Lower leg skin (tissue), 4 donors: ENCODE data around the gene TMEM125. TPM values are rescaled to one million over a fixed set of nuclear protein-coding genes. Genes with fewer than 3 reads are reported as not detected.

Source experiments
- DNase-seq, 2 donors: peaks; one replicate each; pipeline ENCODE4 v3.0.0-alpha.2; 2019; ENCODE audit warnings: low spot score in 2 of 2
- H3K4me3 ChIP-seq: fragments of 200-600 bp; sonication (generic); 2 replicates; pipeline ENCODE4 v1.5.1; 2017; ENCODE audit warnings: mild to moderate bottlenecking, low read depth; ENCODE audit not compliant: poor library complexity, severe bottlenecking
- CTCF ChIP-seq, 3 donors: fragments of 450-650 bp; IDR thresholded peaks; one replicate each; pipeline ENCODE4 v1.5.1; 2016; ENCODE audit warnings: antibody characterized with exemption in 3 of 3, mild to moderate bottlenecking in 3 of 3, moderate library complexity in 2 of 3
- POLR2A ChIP-seq, 2 donors: fragments of 450-650 bp; IDR thresholded peaks; one replicate each; pipeline ENCODE4 v1.6.1; 2016 to 2017; ENCODE audit warnings: antibody characterized with exemption in 2 of 2, mild to moderate bottlenecking in 1 of 2, moderate library complexity in 1 of 2
- WGBS, 2 donors: methylation state at CpG; one replicate each; pipeline ENCODE4 v1.1.5; 2018; 5-methylcytosine and 5-hydroxymethylcytosine counted together
- intact Hi-C: fragments of 100-400 bp; cut with DNase I; formaldehyde crosslinking; loops from one replicate; pipeline ENCODE4 v1.15.0; 2023; ENCODE audit warnings: low total_unique reads
- total RNA-seq, 4 donors: library from RNA; depleted of rRNA; stranded (reverse); fragments of >200 nt; gene quantifications; one replicate each; pipeline ENCODE4 v1.1.0, GENCODE V29; 2016

The TMEM125 gene
- total RNA-seq, 4 donors from 2014 or later = 13.6 to 34.5 (median 19.0) TPM

DNA sequence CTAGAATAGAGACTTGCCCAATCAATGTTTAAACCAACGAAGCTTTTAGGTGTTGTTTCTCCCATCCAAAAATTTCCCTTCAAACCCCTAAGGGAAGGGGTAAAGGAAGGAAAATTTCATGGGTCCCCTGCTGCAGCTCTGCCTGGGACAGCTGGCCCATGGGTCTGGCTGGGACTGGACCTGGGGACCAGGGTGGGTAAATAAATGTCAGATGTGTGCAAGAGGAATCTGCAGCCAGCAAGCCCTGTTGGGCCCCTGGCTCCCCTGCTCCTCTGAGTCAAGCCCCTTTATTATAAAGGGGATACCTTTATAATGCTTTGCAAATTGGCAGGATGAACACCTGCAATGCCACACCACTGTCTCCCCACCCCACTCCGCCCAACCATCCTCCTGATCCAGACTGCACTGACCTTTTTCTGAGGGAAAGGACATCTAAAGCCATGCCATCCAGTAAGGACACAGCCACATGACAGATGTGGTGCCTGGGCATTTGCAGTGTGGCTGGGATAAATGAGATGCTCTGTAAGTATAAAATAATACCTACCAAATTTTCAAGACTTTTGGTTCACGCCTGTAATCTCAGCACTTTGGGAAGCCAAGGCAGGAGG, 1.9 kb upstream of the TMEM125 start:
- intact Hi-C loops = no loop called here
- H3K4me3 ChIP-seq = no peak overlapping the region
- 77 to 93% methylated on average over 3 of the region's 3 CpGs for WGBS, 2 donors
- TF ChIP-seq CTCF (IDR thresholded peaks at IDR 0.05) (no peak), POLR2A (IDR thresholded peaks at IDR 0.05) (no peak)
- DNase-seq = peak in 1 of 2 donors; percentile 59

DNA sequence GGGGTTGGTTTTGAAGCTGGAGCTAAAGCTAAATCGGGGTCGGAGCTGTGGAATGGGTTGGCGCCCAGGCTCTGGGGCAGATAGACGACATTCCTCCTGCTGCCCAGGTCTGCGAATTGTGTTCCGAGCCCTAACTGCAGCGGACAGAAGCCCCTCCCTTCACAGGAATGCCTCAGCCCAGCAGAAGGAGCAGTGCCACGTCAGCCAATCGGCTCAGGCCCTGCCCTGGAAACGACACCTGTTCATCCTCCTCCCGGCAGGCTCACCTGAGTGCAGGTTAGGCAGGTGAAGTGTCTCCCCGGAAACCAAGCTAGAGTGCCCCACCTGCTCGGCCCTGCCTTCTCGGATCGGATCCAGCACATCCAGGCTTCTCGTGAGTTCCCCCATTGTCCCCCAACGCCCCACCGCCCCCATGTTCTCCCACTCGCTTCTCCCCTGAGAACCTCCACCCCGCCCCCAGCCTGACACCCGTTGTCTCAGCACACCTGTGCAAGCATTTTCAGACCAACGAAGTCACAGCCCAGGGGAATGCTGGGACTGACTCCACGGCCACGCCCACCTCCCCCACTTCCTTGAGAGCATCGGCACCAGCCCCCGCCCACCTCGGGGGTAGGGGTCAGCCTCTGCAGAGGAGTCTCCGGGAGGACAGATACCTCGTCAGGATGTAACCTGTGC, 775 bp downstream of the TMEM125 start:
- DNase-seq = peak in 1 of 2 donors; percentile 83
- TF ChIP-seq CTCF (IDR thresholded peaks at IDR 0.05) (no peak), POLR2A (IDR thresholded peaks at IDR 0.05) (no peak)
- no peak overlapping the region for H3K4me3 ChIP-seq
- intact Hi-C loops = no loop called here
- WGBS, 2 donors = 9 to 12% methylated on average over 27 of the region's 29 CpGs

DNA sequence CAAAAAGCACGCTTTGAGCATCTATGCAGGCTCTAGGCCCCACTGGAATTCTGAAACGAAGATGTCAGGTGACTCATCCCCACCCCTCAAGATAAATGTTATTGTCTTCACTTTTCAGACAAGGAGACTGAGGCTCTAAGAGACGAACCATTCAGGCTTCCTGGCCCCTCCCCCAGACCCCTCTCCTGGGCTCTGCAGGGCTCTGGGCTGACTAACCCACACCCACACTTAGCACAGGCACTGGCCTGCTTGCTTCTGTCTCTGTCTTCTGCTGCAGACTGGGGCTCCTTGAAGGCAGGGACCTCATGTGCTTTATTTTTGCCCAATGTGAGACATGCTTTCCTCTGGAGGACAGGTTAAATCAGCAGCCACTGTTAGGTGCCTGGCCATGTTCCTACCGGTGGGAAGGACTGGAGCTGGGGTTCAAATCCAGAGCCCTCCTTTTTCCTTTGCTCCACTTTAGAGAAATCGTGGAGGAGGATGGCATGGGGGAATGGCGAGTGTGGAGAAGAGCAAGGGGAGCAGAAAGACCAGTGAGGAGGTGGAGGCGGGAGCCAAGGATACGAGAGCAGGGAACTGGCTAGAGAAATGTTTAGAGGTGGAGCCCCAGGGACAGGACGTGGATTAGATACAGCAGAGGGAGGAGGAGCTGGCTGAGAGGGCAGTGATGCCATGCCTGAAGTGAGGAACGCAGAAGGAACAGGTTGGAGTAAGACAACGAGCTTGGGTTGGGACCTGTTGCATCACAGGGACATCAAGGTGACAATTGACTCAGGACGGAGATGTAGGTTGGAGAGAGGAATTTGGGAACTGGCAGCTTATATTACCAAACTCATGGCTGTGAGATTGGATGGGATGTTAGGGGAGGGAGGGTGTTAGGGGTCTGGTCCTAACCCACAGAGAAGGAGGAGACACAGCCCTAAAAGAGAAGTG, 1.7 kb downstream of the TMEM125 start:
- intact Hi-C loops = no loop called here
- 64 to 68% methylated on average over 12 of the region's 12 CpGs for whole genome bisulfite sequencing, 2 donors
- peak in 1 of 2 donors; percentile 71 for DNase-seq
- no peak overlapping the region for H3K4me3 ChIP-seq
- TF ChIP-seq CTCF (IDR thresholded peaks at IDR 0.05) = no peak
- no peak for TF ChIP-seq POLR2A (IDR thresholded peaks at IDR 0.05)

- intact Hi-C loops = no loop called here
- 77 to 80% methylated on average over 9 of the region's 9 CpGs for WGBS, 2 donors
- H3K4me3 ChIP-seq = no peak overlapping the region
- peak in 1 of 2 donors; percentile 77 for DNase-seq
- no peak for TF ChIP-seq CTCF (IDR thresholded peaks at IDR 0.05)
Observed at GRCh38 chr1:43272161-43272560, 2.4 kb downstream of the TMEM125 start.

DNA sequence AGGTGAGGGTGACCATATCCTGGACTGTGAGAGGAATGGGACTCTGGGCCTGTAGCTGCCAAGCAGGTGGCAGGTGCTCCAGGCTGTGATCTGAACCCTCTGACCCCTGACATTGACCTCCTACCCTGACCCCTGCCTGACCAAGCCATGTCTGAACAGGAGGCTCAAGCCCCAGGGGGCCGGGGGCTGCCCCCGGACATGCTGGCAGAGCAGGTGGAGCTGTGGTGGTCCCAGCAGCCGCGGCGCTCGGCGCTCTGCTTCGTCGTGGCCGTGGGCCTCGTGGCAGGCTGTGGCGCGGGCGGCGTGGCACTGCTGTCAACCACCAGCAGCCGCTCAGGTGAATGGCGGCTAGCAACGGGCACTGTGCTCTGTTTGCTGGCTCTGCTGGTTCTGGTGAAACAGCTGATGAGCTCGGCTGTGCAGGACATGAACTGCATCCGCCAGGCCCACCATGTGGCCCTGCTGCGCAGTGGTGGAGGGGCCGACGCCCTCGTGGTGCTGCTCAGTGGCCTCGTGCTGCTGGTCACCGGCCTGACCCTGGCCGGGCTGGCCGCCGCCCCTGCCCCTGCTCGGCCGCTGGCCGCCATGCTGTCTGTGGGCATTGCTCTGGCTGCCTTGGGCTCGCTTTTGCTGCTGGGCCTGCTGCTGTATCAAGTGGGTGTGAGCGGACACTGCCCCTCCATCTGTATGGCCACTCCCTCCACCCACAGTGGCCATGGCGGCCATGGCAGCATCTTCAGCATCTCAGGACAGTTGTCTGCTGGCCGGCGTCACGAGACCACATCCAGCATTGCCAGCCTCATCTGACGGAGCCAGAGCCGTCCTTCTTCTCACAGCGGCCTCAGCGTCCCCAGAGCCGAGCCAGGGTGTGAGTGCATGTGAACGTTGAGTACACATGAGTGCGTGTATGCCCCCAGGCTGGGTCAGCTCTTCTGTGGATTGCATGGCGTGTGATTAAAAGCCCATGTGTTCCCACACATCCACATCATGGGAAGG, 3.1 kb downstream of the TMEM125 start:
- peak in 1 of 2 donors; percentile 78 for DNase-seq
- 96% methylated on average over 25 to 35 of the region's 46 CpGs for WGBS, 2 donors
- TF ChIP-seq CTCF (IDR thresholded peaks at IDR 0.05) (no peak), POLR2A (IDR thresholded peaks at IDR 0.05) (no peak)

More for the DNA sequence above, 3.1 kb downstream of the TMEM125 start:
- intact Hi-C loops = no loop called here
- no peak overlapping the region for H3K4me3 ChIP-seq
